ENCODE results near the gene DCDC2C. TPM values are rescaled to one million over a fixed set of nuclear protein-coding genes. Genes with fewer than 3 reads are reported as not detected.

Gene DCDC2C
- total RNA-seq, 1 experiment from 2014 or later, result not detected

DNA sequence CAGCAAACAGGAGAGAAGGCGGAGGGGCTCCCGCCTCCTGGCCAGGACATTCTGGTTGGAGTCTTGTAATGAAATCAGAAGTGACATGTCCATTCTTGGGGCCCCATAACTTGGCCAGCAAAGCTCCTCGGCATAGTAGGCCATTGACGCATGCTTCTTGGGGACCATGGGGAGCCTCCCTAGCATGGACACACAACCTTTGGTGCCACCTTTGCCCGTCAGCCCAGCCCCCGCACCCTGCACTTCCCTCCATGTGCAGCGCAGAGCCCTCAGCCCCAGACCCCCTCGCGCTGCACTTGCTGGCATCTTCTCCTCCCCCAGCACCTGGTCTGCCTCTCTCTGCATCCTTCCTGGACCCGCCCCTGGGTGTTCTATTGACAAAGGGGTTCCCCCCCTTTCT lies 23.1 kb downstream of the DCDC2C start:
- no peak for DNase-seq (ENCODE audit: low spot score)
- peaks cover 22% of the 10 kb centered on the region for H3K27me3 Mint-ChIP-seq (ENCODE audit: low read depth)
- H3K27ac Mint-ChIP-seq, result no peak overlapping the region
- ChIA-PET POLR2A (no interaction called here), CTCF (no interaction called here)
- H3K4me1 Mint-ChIP-seq, result no peaks in the 10 kb centered on the region
- TF ChIP-seq NFATC4 (CRISPR knock-in tag; IDR thresholded peaks at IDR 0.05) (no peak), NFYB (CRISPR knock-in tag; conservative IDR thresholded peaks at IDR 0.05; ENCODE audit: low read depth) (no peak), CREB1 (CRISPR knock-in tag; IDR thresholded peaks at IDR 0.05) (no peak), HMGA2 (CRISPR knock-in tag; IDR thresholded peaks at IDR 0.05) (no peak), ZBTB21 (CRISPR knock-in tag; IDR thresholded peaks at IDR 0.05; ENCODE audit: borderline replicate concordance) (no peak)
- TF ChIP-seq, protein P1, sequence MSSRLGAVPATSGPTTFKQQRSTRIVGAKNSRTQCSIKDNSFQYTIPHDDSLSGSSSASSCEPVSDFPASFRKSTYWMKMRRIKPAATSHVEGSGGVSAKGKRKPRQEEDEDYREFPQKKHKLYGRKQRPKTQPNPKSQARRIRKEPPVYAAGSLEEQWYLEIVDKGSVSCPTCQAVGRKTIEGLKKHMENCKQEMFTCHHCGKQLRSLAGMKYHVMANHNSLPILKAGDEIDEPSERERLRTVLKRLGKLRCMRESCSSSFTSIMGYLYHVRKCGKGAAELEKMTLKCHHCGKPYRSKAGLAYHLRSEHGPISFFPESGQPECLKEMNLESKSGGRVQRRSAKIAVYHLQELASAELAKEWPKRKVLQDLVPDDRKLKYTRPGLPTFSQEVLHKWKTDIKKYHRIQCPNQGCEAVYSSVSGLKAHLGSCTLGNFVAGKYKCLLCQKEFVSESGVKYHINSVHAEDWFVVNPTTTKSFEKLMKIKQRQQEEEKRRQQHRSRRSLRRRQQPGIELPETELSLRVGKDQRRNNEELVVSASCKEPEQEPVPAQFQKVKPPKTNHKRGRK (CRISPR knock-in tag; IDR thresholded peaks at IDR 0.05; ENCODE audit: borderline replicate concordance), result no peak
- TF ChIP-seq, protein P2, sequence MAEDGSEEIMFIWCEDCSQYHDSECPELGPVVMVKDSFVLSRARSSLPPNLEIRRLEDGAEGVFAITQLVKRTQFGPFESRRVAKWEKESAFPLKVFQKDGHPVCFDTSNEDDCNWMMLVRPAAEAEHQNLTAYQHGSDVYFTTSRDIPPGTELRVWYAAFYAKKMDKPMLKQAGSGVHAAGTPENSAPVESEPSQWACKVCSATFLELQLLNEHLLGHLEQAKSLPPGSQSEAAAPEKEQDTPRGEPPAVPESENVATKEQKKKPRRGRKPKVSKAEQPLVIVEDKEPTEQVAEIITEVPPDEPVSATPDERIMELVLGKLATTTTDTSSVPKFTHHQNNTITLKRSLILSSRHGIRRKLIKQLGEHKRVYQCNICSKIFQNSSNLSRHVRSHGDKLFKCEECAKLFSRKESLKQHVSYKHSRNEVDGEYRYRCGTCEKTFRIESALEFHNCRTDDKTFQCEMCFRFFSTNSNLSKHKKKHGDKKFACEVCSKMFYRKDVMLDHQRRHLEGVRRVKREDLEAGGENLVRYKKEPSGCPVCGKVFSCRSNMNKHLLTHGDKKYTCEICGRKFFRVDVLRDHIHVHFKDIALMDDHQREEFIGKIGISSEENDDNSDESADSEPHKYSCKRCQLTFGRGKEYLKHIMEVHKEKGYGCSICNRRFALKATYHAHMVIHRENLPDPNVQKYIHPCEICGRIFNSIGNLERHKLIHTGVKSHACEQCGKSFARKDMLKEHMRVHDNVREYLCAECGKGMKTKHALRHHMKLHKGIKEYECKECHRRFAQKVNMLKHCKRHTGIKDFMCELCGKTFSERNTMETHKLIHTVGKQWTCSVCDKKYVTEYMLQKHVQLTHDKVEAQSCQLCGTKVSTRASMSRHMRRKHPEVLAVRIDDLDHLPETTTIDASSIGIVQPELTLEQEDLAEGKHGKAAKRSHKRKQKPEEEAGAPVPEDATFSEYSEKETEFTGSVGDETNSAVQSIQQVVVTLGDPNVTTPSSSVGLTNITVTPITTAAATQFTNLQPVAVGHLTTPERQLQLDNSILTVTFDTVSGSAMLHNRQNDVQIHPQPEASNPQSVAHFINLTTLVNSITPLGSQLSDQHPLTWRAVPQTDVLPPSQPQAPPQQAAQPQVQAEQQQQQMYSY (CRISPR knock-in tag; IDR thresholded peaks at IDR 0.05), result no peak
- TF ChIP-seq, protein P3, sequence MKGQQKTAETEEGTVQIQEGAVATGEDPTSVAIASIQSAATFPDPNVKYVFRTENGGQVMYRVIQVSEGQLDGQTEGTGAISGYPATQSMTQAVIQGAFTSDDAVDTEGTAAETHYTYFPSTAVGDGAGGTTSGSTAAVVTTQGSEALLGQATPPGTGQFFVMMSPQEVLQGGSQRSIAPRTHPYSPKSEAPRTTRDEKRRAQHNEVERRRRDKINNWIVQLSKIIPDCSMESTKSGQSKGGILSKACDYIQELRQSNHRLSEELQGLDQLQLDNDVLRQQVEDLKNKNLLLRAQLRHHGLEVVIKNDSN (CRISPR knock-in tag; IDR thresholded peaks at IDR 0.05), result no peak
- H3K9me3 Mint-ChIP-seq, result peaks cover 77% of the 10 kb centered on the region
- H3K4me3 Mint-ChIP-seq, result no peak overlapping the region
- peaks cover 64% of the 10 kb centered on the region for H3K36me3 Mint-ChIP-seq
- ATAC-seq, result no peak

DNA sequence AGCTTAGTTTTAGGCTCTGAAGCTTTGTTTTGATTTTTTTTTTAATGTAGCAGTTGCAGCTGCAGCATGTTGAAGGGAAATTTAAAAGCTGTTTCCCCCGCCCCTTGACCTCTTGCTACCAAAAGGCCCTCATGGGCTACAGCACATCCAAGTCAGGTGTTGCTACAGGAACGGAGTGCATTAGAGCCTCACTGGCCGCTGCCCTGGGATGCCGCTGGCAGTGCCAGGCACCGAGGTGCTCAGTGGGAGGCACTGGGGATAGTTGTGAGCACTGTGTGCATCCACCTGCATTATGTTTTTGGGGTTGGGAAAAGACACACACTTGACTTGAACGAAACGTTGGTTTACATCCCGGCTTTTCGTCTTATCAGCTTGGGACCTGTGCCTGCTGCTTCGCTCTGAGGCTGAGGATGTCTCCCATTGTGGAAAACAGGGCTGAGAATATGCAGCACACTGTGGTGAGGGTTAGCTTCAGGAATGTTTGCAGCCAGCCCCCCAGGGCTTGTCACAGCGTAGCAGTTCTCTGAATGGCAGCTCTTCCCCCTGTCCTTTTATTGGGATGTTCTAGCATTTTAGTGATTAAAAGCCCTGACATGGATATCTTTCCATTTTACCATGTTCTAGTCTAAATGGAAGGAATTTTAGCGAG lies 24.1 kb downstream of the DCDC2C start:
- DNase-seq (ENCODE audit: low spot score) (no peak), ATAC-seq (0 out of 2 replicates have a peak, but pooled peaks have one; percentile 28)
- Mint-ChIP-seq H3K36me3 (peaks cover 62% of the 10 kb centered on the region), H3K4me1 (no peaks in the 10 kb centered on the region), H3K9me3 (peaks cover 77% of the 10 kb centered on the region), H3K27ac (no peak overlapping the region), H3K27me3 (ENCODE audit: low read depth) (peaks cover 24% of the 10 kb centered on the region), H3K4me3 (no peak overlapping the region)
- CTCF ChIA-PET, result interaction anchor here (1.0 to 1.5 kb wide), 3 partner anchors 27 to 78 kb away, joined by 3 to 8 read pairs (median 3); no protein-coding TSS in a partner anchor
- POLR2A ChIA-PET, result no interaction called here
- TF ChIP-seq, protein P4, sequence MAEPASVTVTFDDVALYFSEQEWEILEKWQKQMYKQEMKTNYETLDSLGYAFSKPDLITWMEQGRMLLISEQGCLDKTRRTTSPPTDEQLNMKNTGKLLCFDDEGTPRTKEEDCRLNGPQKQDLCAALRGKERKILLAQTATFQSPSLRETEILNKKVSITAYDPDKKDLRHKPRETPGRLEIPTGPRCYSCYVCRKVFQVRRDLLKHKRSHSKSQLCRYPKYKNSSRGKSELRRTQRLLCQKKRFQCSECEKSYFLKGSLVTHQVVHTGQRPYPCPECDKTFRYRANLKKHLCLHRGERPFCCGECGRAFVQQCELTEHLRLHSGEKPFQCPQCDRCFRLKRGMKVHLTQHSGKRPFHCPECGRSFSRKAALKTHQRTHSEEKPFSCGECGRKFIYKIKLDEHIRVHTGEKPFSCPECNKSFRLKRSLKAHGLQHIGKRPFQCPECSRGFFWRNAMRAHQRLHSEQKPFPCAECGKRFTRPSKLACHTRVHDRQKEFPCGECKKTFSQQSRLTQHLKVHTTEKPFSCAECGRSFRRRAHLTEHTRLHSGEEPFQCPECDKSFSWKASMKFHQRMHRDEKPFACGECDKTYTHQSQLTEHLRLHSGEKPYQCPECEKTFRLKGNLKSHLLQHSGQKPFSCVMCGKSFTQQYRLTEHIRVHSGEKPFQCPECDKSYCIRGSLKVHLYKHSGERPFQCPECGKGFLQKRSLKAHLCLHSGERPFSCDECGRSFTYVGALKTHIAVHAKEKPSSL (CRISPR knock-in tag; conservative IDR thresholded peaks at IDR 0.05), result no peak
- TF ChIP-seq FOXP1 (CRISPR knock-in tag; IDR thresholded peaks at IDR 0.05; ENCODE audit: borderline replicate concordance) (no peak), SP1 (CRISPR knock-in tag; conservative IDR thresholded peaks at IDR 0.05) (no peak), GRHL2 (CRISPR knock-in tag; IDR thresholded peaks at IDR 0.05; ENCODE audit: insufficient replicate concordance, severe bottlenecking) (no peak)
- TF ChIP-seq, protein P5, sequence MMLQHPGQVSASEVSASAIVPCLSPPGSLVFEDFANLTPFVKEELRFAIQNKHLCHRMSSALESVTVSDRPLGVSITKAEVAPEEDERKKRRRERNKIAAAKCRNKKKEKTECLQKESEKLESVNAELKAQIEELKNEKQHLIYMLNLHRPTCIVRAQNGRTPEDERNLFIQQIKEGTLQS (CRISPR knock-in tag; conservative IDR thresholded peaks at IDR 0.05), result no peak

Data from WTC11 (cell line).